Endothelial cell of umbilical vein (primary cell): ENCODE results near the gene DNM2. TPM values are rescaled to one million over a fixed set of nuclear protein-coding genes. Genes with fewer than 3 reads are reported as not detected.

Source experiments
- BruUV-seq: library from RNA; stranded (reverse); fragments of 400-500 nt; replicated peaks from 2 replicates; lab custom pipeline; 2021; lab: Mats Ljungman, UMichigan
- CTCF ChIA-PET: fragments of 300-600, 350-600 bp; sonication (Branson Sonifier 250); formaldehyde crosslinking; loops from one replicate; lab custom pipeline; 2021; ENCODE audit warnings: antibody characterized with exemption, inconsistent platforms; lab: Charles Lee
- POLR2A ChIA-PET: fragments of 300-600, 350-600 bp; sonication (Branson Sonifier 250); formaldehyde crosslinking; loops from one replicate; lab custom pipeline; 2021; ENCODE audit warnings: antibody characterized with exemption, inconsistent platforms; lab: Charles Lee
- DNase-seq: peaks from one replicate; pipeline ENCODE4 v3.0.0-alpha.2; 2011; ENCODE audit warnings: low read depth, low spot score
- FAIRE-seq: peaks from 2 replicates; lab custom pipeline; 2011; peaks lifted over from hg19 to GRCh38; lab: Jason Lieb, UNC
- H2AFZ ChIP-seq: 2 replicates; pipeline ENCODE4 v1.6.0; 2012; ENCODE audit warnings: low read depth, low read length, control low read depth, inconsistent platforms
- H3K27ac ChIP-seq: 2 replicates; pipeline ENCODE4 v1.5.1; 2011; ENCODE audit warnings: low read depth, mild to moderate bottlenecking, control low read depth, low read length, moderate library complexity; ENCODE audit not compliant: insufficient read depth
- H3K27me3 ChIP-seq, 2 experiments: 2 replicates each; pipeline versions ENCODE4 v1.6.0 to v1.6.1; 2011; ENCODE audit warnings: low read length in 2 of 2, mixed read lengths in 1 of 2; ENCODE audit not compliant: control insufficient read depth in 2 of 2, insufficient read depth in 2 of 2
- H3K36me3 ChIP-seq, 2 experiments: 2 replicates in 1 of 2; 3 replicates in 1 of 2; pipeline ENCODE4 v1.5.1; 2011; ENCODE audit warnings: low read length in 2 of 2, mild to moderate bottlenecking in 1 of 2, moderate library complexity in 1 of 2; ENCODE audit not compliant: control insufficient read depth in 2 of 2, insufficient read depth in 2 of 2; ENCODE audit errors: extremely low read depth in 1 of 2
- H3K4me1 ChIP-seq: 3 replicates; pipeline ENCODE4 v1.5.1; 2011; ENCODE audit warnings: mild to moderate bottlenecking, low read length; ENCODE audit not compliant: control insufficient read depth, insufficient read depth; ENCODE audit errors: extremely low read depth
- H3K4me2 ChIP-seq: 2 replicates; pipeline ENCODE4 v1.6.1; 2011; ENCODE audit warnings: low read length, control low read depth, mixed read lengths; ENCODE audit not compliant: insufficient read depth
- H3K4me3 ChIP-seq, 3 experiments: fragments of 200-600 bp in 1 of 3; sonication (generic), shearing (Covaris generic) in 1 of 3; replicated peaks in 1 of 3; 2 replicates each; pipeline ENCODE4 v1.5.1; 2011 to 2016; ENCODE audit warnings: control low read depth in 3 of 3, low read length in 3 of 3, mild to moderate bottlenecking in 2 of 3, inconsistent platforms in 1 of 3, low read depth in 1 of 3, moderate library complexity in 1 of 3; ENCODE audit not compliant: insufficient read depth in 1 of 3
- H3K79me2 ChIP-seq: 2 replicates; pipeline ENCODE4 v1.6.0; 2012; ENCODE audit warnings: low read length, inconsistent platforms; ENCODE audit not compliant: control insufficient read depth, insufficient read depth
- H3K9ac ChIP-seq: replicated peaks from 2 replicates; pipeline ENCODE3; 2011; ENCODE audit warnings: low read length, control low read depth; ENCODE audit not compliant: insufficient read depth; ENCODE audit errors: extremely low read depth
- H3K9me1 ChIP-seq: replicated peaks from 3 replicates; pipeline ENCODE4 v1.6.0; 2011; ENCODE audit warnings: mild to moderate bottlenecking, low read length; ENCODE audit not compliant: control insufficient read depth, insufficient read depth; ENCODE audit errors: extremely low read depth
- H3K9me3 ChIP-seq: replicated peaks from 2 replicates; pipeline ENCODE4 v1.5.1; 2012; ENCODE audit warnings: low read length, inconsistent platforms; ENCODE audit not compliant: control insufficient read depth, insufficient read depth
- H4K20me1 ChIP-seq: replicated peaks from 2 replicates; pipeline ENCODE3; 2011; ENCODE audit warnings: mild to moderate bottlenecking, low read length; ENCODE audit not compliant: control insufficient read depth, insufficient read depth; ENCODE audit errors: extremely low read depth
- CTCF ChIP-seq, 2 donors: IDR thresholded peaks; 1 replicate in 1 of 2; 2 replicates in 1 of 2; pipeline ENCODE4 v1.5.1; 2011; ENCODE audit warnings: low read length in 2 of 2, mild to moderate bottlenecking in 2 of 2, moderate library complexity in 2 of 2, control low read depth in 1 of 2, inconsistent platforms in 1 of 2, low read depth in 1 of 2; ENCODE audit not compliant: insufficient read depth in 1 of 2; ENCODE audit errors: extremely low read depth in 1 of 2
- EZH2 ChIP-seq: IDR thresholded peaks from 2 replicates; pipeline ENCODE4 v1.6.1; 2012; ENCODE audit warnings: borderline replicate concordance, low read depth, mild to moderate bottlenecking, moderate library complexity, low read length, inconsistent platforms; ENCODE audit not compliant: severe bottlenecking
- FOS ChIP-seq: IDR thresholded peaks from 2 replicates; pipeline ENCODE4 v1.6.1; 2011; ENCODE audit warnings: mild to moderate bottlenecking, low read length, moderate library complexity, borderline replicate concordance; ENCODE audit not compliant: insufficient read depth
- GATA2 ChIP-seq: IDR thresholded peaks from 2 replicates; pipeline ENCODE4 v1.7.0; 2011; ENCODE audit warnings: low read depth, mild to moderate bottlenecking, moderate library complexity, mixed read lengths, low read length; ENCODE audit not compliant: insufficient read length, insufficient read depth
- JUN ChIP-seq: IDR thresholded peaks from 2 replicates; pipeline ENCODE4 v1.6.1; 2011; ENCODE audit warnings: borderline replicate concordance, low read depth; ENCODE audit not compliant: insufficient read length, insufficient read depth
- MAX ChIP-seq: IDR thresholded peaks from 2 replicates; pipeline ENCODE4 v1.6.1; 2011; ENCODE audit not compliant: insufficient read depth, insufficient read length
- MYC ChIP-seq: IDR thresholded peaks from one replicate; pipeline ENCODE4 v1.6.1; 2011; ENCODE audit warnings: mild to moderate bottlenecking, low read depth, low read length
- POLR2A ChIP-seq: IDR thresholded peaks from 2 replicates; pipeline ENCODE4 v1.6.1; 2012; ENCODE audit warnings: low read depth, mild to moderate bottlenecking, control low read depth, low read length
- POLR2AphosphoS5 ChIP-seq: IDR thresholded peaks from 2 replicates; pipeline ENCODE4 v1.6.1; 2012; ENCODE audit warnings: low read depth, mild to moderate bottlenecking, control low read depth, low read length, moderate library complexity; ENCODE audit not compliant: insufficient read depth
- dilution Hi-C: fragments of 300-500 bp; cut with MboI; formaldehyde crosslinking; loops from one replicate; pipeline ENCODE4 v1.15.0; 2019; ENCODE audit warnings: low sequenced_read_pairs; ENCODE audit not compliant: extremely low pct_ligation_motif_present
- intact Hi-C: fragments of 100-400 bp; cut with micrococcal nuclease; formaldehyde crosslinking; loops from one replicate; pipeline ENCODE4 v1.10.0; 2022
- polyA plus RNA-seq, 4 experiments: library from polyadenylated mRNA; depleted of rRNA in 3 of 4; stranded (reverse) in 3 of 4; unstranded in 1 of 4; fragments of >200 nt; gene quantifications; 2 replicates each; pipeline versions ENCODE4 v1.2.1 to v1.2.3, GENCODE V29; 2011 to 2012; ENCODE audit warnings: missing spikeins in 1 of 4
- total RNA-seq: library from RNA; stranded (reverse); gene quantifications from 2 replicates; pipeline ENCODE4 v1.2.3, GENCODE V29; 2021

Gene DNM2
- total and polyA plus RNA-seq, 2 donors (not counting 3 experiments of a cell fraction or from before 2014, with no cell fraction given), result 81.8 to 175 TPM

DNA sequence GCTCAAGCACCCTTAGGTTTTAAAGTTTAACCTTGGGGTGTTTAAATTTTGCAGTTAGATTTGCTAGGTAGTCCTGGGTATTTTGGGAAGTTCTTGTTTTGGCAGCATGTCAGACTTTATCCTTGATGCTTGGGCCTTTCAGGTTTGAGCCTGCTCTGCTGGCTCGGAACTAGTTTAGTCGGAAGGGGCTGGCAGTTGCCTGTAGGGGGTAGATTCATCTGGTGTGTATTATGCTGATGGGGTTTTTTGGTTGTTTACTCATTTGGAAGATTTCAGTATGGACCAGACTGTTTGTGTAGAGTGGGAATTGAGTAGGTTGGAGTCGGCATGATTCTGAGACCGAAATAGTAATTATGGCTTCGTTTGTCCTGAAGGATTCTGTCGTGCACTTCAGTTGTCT lies 48.6 kb upstream of the DNM2 start:
- FAIRE-seq (peak; percentile 26), DNase-seq (no peak)
- no peaks in the 10 kb centered on the region for H3K9me3 ChIP-seq
- no peak overlapping the region for H3K4me3 ChIP-seq
- H3K4me2 ChIP-seq, result no peak overlapping the region
- peaks cover 8 to 23% of the 10 kb centered on the region in 2 experiments for H3K36me3 ChIP-seq
- H2AFZ ChIP-seq, result no peak overlapping the region
- no peaks in the 10 kb centered on the region for H3K27me3 ChIP-seq
- intact Hi-C loops (no loop called here), dilution Hi-C loops (no loop called here)
- no peak overlapping the region for H3K27ac ChIP-seq
- H3K4me1 ChIP-seq, result no peaks in the 10 kb centered on the region
- peaks cover 16% of the 10 kb centered on the region for H4K20me1 ChIP-seq
- BruUV-seq, result no TSS peak
- no peaks in the 10 kb centered on the region for H3K9me1 ChIP-seq
- CTCF ChIA-PET, result interaction anchor here (1.0 to 1.6 kb wide), 3 partner anchors 25 to 88 kb away, joined by 3 to 4 read pairs (median 3); no protein-coding TSS in a partner anchor
- TF ChIP-seq POLR2AphosphoS5 (no peak), EZH2 (no peak), JUN (no peak), MAX (no peak), MYC (no peak), FOS (no peak), POLR2A (no peak), GATA2 (no peak), CTCF (IDR thresholded peaks at IDR 0.05; ENCODE audit: extremely low read depth in 1 of 2, insufficient read depth in 1 of 2, low read depth in 1 of 2, low read length in 2 of 2) (no peak)
- no peak overlapping the region for H3K9ac ChIP-seq
- H3K79me2 ChIP-seq, result peaks cover 97% of the 10 kb centered on the region
- POLR2A ChIA-PET, result no interaction called here
